Osteoblast (primary cell): Measurements from ENCODE around the gene MLH3. TPM values are rescaled to one million over a fixed set of nuclear protein-coding genes. Genes with fewer than 3 reads are reported as not detected.

ENCODE experiments used
- DNase-seq: peaks from one replicate; pipeline ENCODE4 v3.0.0; 2011; ENCODE audit warnings: low spot score, mixed read lengths; ENCODE audit not compliant: insufficient read length; ENCODE audit errors: missing footprints
- H2AFZ ChIP-seq: 2 replicates; pipeline ENCODE4 v1.6.0; 2011; ENCODE audit warnings: mild to moderate bottlenecking, low read length
- H3K27ac ChIP-seq: 2 replicates; pipeline ENCODE4 v1.5.1; 2011; ENCODE audit warnings: mild to moderate bottlenecking, low read depth, low read length, moderate library complexity
- H3K27me3 ChIP-seq: 2 replicates; pipeline ENCODE4 v1.6.0; 2012; ENCODE audit warnings: mild to moderate bottlenecking, control low read depth, inconsistent platforms, low read length, moderate library complexity; ENCODE audit not compliant: insufficient read depth
- H3K36me3 ChIP-seq: 2 replicates; pipeline ENCODE4 v1.5.1; 2011; ENCODE audit warnings: mild to moderate bottlenecking, low read length, control low read depth, moderate library complexity; ENCODE audit not compliant: insufficient read depth
- H3K4me1 ChIP-seq: 2 replicates; pipeline ENCODE4 v1.5.1; 2011; ENCODE audit warnings: mild to moderate bottlenecking, low read length, control low read depth, moderate library complexity; ENCODE audit not compliant: insufficient read depth
- H3K4me2 ChIP-seq: 2 replicates; pipeline ENCODE4 v1.6.0; 2011; ENCODE audit warnings: mild to moderate bottlenecking, low read length; ENCODE audit not compliant: insufficient read depth
- H3K4me3 ChIP-seq: fragments of 200-600 bp; sonication (generic); 3 replicates; pipeline ENCODE4 v1.5.1; 2012; ENCODE audit warnings: mild to moderate bottlenecking, low read length, inconsistent platforms; ENCODE audit not compliant: insufficient read depth
- H3K79me2 ChIP-seq: 2 replicates; pipeline ENCODE4 v1.6.0; 2012; ENCODE audit warnings: mild to moderate bottlenecking, low read length, control low read depth, inconsistent platforms; ENCODE audit not compliant: insufficient read depth
- H3K9me3 ChIP-seq: 2 replicates; pipeline ENCODE4 v1.5.1; 2011; ENCODE audit warnings: low read depth, low read length, control low read depth
- H4K20me1 ChIP-seq: 2 replicates; pipeline ENCODE4 v1.6.0; 2012; ENCODE audit warnings: mild to moderate bottlenecking, low read length, control low read depth; ENCODE audit not compliant: insufficient read depth
- total RNA-seq: library from RNA; depleted of rRNA; stranded (reverse); fragments of >200 nt; gene quantifications from 2 replicates; pipeline ENCODE4 v1.2.3, GENCODE V29; 2012
- TF ChIP-seq, protein P1 (sequence below): IDR thresholded peaks from 2 replicates; pipeline ENCODE4 v1.5.1; 2011; ENCODE audit warnings: mild to moderate bottlenecking, low read depth, low read length, moderate library complexity; ENCODE audit errors: extremely low read depth

The MLH3 gene
- total RNA-seq, 1 donor: 40.5 TPM

DNA sequence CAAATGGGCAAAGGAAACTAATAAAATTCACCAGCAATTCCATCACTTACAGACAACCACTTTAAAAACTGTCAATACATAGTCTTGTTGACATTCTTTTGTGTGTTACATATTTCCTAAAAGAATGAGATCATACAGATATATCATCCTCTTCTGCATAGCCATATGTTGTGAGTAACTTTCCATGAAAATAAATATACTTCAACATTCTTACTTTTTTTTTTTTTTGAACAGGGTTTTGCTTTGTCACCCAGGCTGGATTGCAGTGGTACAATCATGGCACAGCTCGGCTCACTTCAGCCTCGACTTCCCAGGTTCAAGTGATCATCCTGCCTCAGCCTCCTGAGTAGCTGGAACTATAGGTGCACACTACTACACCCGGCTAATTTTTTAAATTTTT lies 39.1 kb upstream of the MLH3 start:
- TF ChIP-seq, protein P1, sequence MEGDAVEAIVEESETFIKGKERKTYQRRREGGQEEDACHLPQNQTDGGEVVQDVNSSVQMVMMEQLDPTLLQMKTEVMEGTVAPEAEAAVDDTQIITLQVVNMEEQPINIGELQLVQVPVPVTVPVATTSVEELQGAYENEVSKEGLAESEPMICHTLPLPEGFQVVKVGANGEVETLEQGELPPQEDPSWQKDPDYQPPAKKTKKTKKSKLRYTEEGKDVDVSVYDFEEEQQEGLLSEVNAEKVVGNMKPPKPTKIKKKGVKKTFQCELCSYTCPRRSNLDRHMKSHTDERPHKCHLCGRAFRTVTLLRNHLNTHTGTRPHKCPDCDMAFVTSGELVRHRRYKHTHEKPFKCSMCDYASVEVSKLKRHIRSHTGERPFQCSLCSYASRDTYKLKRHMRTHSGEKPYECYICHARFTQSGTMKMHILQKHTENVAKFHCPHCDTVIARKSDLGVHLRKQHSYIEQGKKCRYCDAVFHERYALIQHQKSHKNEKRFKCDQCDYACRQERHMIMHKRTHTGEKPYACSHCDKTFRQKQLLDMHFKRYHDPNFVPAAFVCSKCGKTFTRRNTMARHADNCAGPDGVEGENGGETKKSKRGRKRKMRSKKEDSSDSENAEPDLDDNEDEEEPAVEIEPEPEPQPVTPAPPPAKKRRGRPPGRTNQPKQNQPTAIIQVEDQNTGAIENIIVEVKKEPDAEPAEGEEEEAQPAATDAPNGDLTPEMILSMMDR: no peak
- Histone ChIP-seq H3K36me3 (peaks cover 66% of the 10 kb centered on the region), H3K27me3 (no peaks in the 10 kb centered on the region), H3K4me3 (no peak overlapping the region), H3K27ac (no peak overlapping the region), H3K4me1 (peaks cover 4% of the 10 kb centered on the region), H4K20me1 (no peaks in the 10 kb centered on the region), H2AFZ (no peak overlapping the region), H3K4me2 (no peak overlapping the region), H3K79me2 (no peaks in the 10 kb centered on the region), H3K9me3 (no peaks in the 10 kb centered on the region)
- DNase-seq: no peak

DNA sequence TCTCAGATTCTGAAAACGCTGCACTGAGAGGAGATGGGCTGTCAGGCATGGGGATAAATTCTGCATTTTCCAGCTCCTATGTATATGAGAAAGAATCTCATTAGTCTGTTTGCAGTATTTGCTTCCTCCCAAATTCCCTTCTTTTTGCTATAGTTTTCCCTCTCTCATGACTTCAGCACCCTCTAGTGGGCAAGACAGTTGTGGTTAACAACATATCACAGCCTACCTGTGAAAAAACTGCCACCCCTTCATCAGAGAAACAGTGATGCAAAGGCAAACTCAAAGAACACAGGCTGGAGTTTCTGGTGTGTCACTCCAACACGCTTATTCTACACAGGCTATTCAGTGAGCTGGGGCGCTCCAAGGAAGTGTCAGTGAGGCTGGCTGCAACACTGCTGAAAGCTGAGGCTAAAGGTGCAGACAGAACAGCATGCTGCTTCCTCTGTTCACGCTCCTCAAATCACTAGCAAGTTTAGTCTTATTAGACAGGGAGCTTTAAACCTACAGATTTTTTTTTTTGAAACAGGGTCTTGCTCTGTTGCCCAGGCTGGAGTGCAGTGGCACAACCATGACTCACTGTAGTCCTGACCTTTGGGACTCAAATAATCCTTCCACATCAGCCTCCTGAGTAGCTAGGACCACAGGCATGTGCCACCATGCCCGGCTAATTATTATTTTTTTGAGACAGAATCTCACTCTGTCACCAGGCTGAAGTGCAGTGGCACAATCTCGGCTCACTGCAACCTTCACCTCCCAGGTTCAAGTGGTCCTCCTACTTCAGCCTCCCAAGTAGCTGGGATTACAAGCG lies 37.5 kb upstream of the MLH3 start:
- Histone ChIP-seq H3K27ac (no peak overlapping the region), H3K4me1 (no peaks in the 10 kb centered on the region), H3K4me2 (no peak overlapping the region), H3K36me3 (peaks cover 65% of the 10 kb centered on the region), H3K9me3 (no peaks in the 10 kb centered on the region), H3K27me3 (no peaks in the 10 kb centered on the region), H2AFZ (no peak overlapping the region), H4K20me1 (no peaks in the 10 kb centered on the region), H3K79me2 (no peaks in the 10 kb centered on the region), H3K4me3 (no peak overlapping the region)
- peak; percentile 84 for DNase-seq
- TF ChIP-seq, protein P1: peak; percentile 80

DNA sequence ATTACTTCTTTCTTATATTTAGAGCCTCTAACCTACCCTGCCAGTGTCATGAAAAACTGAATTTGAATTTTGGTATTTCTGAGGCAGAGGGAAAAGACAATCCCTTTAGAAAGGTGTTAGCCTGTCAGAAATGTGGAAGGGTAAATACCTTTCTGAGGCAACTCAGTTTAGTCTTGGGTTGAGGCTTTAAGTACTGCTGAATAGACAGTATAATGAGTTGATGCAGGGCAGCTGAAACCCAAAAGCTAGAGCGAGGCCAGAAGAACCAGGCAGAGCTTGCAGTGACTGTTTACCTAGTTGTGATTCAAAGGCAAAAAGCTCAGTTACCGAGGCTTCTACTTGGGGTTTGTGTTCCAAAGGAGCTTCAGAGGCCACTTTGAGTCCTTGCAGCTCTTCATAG lies 36.9 kb upstream of the MLH3 start:
- Histone ChIP-seq H2AFZ (no peak overlapping the region), H3K36me3 (peaks cover 67% of the 10 kb centered on the region), H3K9me3 (no peaks in the 10 kb centered on the region), H4K20me1 (no peaks in the 10 kb centered on the region), H3K4me2 (no peak overlapping the region), H3K4me3 (no peak overlapping the region), H3K27ac (no peak overlapping the region), H3K79me2 (no peaks in the 10 kb centered on the region), H3K4me1 (no peaks in the 10 kb centered on the region), H3K27me3 (no peaks in the 10 kb centered on the region)
- TF ChIP-seq, protein P1: no peak
- DNase-seq: no peak

DNA sequence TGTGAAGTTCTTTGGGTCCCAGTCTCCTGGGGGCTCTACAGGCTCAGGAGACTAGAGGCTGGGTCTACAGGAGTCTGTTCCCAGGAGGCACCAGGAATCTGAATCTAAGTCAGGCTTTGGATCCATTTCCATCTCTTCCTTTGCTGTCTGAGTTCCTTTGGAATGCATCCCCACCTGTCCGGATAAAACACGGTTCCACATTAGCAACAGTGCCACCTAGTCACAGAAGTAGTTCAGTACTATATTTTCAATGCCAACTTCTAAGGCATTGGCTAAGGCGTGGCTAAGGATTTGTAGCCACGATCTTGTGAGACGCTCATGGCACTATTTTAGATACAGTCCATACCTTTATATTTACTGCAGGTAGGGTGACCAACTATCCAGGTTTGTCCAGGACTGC lies 33.2 kb upstream of the MLH3 start:
- TF ChIP-seq, protein P1: no peak
- no peaks in the 10 kb centered on the region for H3K27me3 ChIP-seq
- H3K4me3 ChIP-seq: no peak overlapping the region
- no peaks in the 10 kb centered on the region for H3K79me2 ChIP-seq
- H3K36me3 ChIP-seq: peaks cover 51% of the 10 kb centered on the region
- no peaks in the 10 kb centered on the region for H3K9me3 ChIP-seq
- no peak overlapping the region for H2AFZ ChIP-seq
- H4K20me1 ChIP-seq: no peaks in the 10 kb centered on the region
- no peak overlapping the region for H3K27ac ChIP-seq
- DNase-seq: no peak
- H3K4me2 ChIP-seq: no peak overlapping the region
- peaks cover 12% of the 10 kb centered on the region for H3K4me1 ChIP-seq
